Astrocyte of the cerebellum (primary cell): ENCODE measurements around the gene RELT.

Source experiments
- DNase-seq: peaks from one replicate; pipeline ENCODE4 v3.0.0-alpha.2; 2011; ENCODE audit warnings: low read depth
- H3K4me3 ChIP-seq: 2 replicates; pipeline ENCODE4 v1.5.1; 2011; ENCODE audit warnings: mild to moderate bottlenecking, low read depth, low read length, moderate library complexity
- in situ Hi-C: cut with HindIII; loops from 2 replicates; pipeline ENCODE4 v1.10.0; 2017; ENCODE audit warnings: low sequenced_read_pairs
- TF ChIP-seq, protein P1 (sequence below): IDR thresholded peaks from 2 replicates; pipeline ENCODE4 v1.5.1; 2012; ENCODE audit warnings: low read length, low read depth, moderate library complexity, mild to moderate bottlenecking; ENCODE audit errors: missing control alignments

RELT gene

DNA sequence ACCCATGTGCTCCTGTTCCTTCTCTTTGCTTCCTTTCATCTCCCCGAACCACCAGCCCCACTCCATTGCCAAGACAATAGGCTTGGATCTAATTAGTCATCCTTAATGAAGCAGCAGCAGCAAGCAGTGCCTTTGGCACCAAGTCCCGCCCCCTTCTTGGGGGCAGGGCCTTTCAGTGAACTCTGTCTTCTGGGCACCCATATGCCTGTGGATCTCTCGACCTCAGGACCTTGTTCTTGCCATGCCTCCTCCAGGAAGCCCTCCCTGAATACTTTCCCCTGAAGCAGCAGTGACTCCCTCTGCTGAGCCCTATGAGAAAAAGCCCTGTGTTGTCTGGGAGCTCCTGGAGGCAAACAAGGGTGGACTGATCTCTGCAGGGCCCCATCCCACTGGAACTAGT, 36.0 kb upstream of the RELT start:
- H3K4me3 ChIP-seq = no peak overlapping the region
- TF ChIP-seq, protein P1, sequence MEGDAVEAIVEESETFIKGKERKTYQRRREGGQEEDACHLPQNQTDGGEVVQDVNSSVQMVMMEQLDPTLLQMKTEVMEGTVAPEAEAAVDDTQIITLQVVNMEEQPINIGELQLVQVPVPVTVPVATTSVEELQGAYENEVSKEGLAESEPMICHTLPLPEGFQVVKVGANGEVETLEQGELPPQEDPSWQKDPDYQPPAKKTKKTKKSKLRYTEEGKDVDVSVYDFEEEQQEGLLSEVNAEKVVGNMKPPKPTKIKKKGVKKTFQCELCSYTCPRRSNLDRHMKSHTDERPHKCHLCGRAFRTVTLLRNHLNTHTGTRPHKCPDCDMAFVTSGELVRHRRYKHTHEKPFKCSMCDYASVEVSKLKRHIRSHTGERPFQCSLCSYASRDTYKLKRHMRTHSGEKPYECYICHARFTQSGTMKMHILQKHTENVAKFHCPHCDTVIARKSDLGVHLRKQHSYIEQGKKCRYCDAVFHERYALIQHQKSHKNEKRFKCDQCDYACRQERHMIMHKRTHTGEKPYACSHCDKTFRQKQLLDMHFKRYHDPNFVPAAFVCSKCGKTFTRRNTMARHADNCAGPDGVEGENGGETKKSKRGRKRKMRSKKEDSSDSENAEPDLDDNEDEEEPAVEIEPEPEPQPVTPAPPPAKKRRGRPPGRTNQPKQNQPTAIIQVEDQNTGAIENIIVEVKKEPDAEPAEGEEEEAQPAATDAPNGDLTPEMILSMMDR = no peak
- in situ Hi-C loops = no loop called here
- no peak for DNase-seq

DNA sequence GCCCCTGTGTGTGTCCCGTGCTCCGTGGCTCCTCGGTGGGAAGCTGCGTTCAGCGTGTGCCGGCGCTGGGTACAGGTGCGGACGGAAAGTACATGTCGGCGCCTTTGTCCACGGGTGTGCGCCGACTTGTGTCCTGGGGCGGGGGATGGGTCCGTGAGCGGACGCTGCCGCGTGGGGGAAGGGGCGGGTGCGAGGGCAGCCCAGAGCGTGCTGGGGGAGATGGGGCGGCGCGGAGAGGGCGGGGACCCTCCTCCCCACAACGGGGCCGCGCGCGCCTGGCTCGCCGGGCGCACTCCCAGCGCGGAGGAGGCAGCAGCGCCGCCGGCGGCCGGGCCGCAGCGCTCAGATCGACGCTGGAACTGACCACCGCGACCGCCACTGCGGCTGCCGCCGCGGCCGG, 33.6 kb upstream of the RELT start:
- no peak for DNase-seq
- TF ChIP-seq, protein P1 = no peak
- H3K4me3 ChIP-seq = no peak overlapping the region
- in situ Hi-C loops = no loop called here

DNA sequence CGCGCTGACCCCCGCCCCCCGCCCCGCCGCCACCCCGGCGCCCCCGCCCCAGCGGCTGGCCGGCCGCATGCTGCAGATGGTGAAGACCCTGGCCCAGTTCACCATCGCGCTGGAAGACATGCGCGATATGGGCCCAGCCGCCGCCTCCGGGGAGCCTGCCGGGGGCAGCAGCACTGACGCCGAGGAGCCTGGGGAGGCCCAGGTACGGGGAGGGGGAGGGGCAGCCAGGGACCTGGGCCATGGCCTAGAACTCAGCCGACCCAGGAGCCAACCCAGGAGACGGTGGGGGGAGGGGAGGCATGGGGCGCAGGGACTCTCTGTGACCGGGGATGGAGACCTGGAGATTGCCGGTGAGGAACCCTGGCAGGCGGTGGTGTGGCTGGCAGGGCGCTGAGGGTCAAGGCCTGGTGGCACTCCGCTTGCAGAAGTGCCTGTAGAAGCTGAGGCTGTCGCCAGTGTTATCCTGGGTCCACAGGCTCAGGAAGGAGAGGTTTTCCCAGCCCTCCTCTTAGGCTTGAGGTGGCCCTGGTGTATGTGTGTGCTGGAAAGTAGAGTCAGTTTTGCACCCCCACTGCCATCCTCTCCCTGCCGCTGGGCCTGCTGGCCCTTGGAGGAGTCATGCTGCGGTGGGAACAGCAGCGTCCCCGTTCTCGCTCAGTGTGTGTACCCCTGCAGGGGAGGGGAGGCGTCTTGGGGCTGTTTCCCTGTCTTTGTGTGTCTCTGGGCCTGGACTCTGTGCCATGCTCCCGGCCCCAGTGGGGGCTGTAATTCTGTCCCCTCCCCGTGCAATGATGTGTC, 32.9 kb upstream of the RELT start:
- in situ Hi-C loops = no loop called here
- DNase-seq = no peak
- no peak overlapping the region for H3K4me3 ChIP-seq
- TF ChIP-seq, protein P1 = no peak

DNA sequence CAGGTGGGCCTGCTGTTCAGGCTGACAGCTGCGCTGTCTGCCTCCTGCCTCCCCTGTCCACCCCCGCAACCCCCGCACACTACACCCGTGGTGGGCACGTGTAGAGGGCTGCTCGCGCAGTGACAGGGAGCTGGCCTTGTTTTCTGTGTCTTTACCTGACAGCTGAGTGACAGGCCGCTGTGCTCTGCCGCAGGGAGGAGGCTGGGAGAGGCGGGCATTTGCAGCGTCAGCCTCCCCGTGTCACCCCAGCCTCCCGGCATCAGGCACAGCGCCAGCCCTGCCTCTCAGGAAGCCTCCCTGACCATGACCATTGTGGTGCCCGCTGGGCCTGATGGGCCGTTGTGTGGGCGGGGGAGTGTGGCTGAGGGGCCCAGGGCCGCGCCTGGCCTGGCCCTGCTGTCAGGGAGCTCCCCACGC, 32.0 kb upstream of the RELT start:
- TF ChIP-seq, protein P1 = no peak
- H3K4me3 ChIP-seq = no peak overlapping the region
- DNase-seq = no peak
- in situ Hi-C loops = no loop called here

DNA sequence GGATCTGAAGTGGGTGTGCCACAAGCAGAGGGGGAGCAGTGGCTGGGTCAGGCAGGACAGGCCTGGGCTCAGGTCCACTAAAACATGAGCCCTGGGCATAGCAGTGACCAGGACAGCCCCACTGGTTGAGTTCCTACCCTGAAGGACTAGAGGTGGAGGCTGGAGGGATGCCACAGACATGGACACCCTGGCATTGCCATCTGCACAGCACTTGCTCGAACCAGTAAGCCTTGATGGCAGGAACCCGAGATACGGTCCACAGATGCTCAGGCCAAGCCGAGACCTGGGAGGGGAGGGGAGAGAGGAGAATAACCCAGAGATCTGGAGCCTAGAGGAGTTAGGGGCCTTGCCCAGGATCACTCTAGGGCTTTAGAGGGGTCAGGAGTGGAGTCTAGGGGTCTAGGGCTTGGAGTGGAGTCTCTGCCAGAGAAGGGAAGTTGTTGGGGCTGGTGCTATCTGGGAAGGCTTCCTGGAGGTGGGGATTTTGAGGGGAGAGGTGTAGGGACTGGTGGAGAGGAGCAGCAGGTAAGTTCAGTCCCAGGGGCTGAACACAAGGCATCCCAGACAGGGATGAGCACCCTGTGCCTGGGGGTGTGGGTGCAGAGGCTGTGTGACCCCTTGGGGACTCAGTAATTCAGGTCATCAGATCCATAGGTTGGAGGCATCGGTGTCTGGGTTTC, 30.6 kb upstream of the RELT start:
- in situ Hi-C loops = no loop called here
- DNase-seq = no peak
- H3K4me3 ChIP-seq = no peak overlapping the region
- TF ChIP-seq, protein P1 = no peak

DNA sequence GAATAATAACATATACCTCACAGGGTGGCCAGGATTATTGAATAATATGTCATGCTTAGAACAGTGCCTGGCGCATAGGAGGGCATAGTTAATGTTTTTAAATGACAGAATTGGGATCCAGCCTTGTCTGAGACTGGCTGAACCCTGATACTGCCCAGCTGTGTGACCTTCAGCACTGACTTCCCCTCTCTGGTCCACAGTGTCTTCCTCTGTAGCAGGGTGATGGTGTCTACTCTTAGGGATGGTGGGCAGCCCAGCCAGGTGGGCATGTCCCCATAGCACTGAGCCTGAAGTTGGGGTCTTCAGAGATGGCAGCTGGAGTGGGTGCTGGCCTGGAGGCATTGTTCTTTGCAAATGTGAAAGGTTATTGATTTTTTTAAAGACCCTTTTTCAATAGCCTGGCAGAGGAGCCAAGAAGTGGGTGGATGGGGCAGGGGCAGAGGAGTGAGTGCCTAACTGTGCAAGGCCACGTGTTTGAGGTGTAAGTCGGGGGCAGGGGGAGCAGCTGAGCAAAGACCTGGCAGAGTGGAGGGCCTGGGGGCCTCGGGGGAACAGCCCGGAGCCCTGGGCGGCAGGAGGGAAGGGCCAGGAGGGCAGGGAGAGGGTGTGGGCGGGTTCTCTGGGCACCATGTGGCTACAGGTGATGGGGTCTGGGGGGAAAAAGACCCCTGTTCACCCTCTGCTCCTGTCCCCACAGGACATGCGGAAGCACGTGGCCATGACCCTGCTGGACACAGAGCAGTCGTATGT, 29.8 kb upstream of the RELT start:
- in situ Hi-C loops = no loop called here
- H3K4me3 ChIP-seq = no peak overlapping the region
- TF ChIP-seq, protein P1 = no peak
- no peak for DNase-seq
